Activated naive CD4-positive, alpha-beta T cell treated with Interleukin-2 at 50 U/mL for 16 hours (primary cell): ENCODE measurements around the gene SLC6A13.

Experiments
- DNase-seq: peaks from one replicate; pipeline ENCODE4 v3.0.0-alpha.2; 2020

SLC6A13 gene

GRCh38 chr12:213527-213932 lies 49.1 kb downstream of the SLC6A13 start:
- DNase-seq = no peak

DNA sequence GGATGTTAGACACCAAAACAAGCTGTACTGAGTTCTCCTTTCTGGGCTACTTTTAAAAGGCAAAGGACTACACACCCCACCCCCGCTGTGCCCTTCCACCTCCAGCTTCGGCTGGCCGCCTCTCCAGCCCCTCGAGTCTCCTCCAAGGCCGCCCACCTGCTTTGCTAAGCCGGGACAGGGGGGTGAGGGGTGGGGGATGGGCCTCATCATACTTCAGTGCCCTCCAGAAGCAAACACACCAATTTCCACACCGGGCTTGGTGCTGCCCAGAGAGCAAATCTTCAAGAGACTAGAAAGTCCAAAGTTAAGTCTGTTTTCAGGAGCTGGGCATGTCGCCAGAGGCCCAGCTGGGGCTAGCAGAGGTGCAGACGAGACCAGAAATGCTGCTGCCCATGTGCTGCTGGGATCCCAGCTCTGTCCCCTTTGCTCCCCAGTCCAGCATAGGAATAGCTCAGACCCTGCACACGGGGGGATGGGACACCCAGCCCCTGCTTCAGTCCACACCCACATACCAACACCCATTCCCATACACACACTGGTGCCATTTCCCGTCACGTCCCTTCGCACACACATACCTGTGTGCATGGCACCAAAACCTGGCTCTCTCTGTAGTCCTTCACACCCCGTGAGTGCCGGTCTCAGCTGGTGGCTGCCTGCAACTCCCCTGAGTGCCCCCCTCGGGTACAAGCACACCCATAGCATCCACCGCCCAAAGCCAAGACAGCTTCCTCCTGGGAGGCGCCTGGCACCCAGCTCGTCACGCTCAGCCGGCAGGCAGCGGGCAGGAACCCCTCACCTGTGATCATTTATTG lies 49.7 kb downstream of the SLC6A13 start:
- no peak for DNase-seq

DNA sequence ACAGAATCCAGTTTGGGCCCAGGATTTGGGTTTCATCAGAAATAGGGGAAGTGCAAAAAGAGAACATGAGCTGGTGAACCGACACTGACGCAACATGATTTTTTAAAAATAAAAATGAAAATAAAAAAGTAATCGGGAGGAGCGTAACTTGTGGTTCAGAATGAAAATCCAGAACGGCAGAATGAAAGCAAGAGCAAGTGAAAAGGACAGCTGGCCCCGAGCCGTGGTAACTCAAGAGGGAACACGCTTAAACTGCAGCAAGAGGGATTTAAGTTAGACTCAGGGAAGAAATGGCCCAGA lies 50.3 kb downstream of the SLC6A13 start:
- DNase-seq = no peak

GRCh38 chr12:211639-212414 lies 50.8 kb downstream of the SLC6A13 start:
- DNase-seq = no peak

- DNase-seq = no peak
Observed at GRCh38 chr12:211142-211465, 51.5 kb downstream of the SLC6A13 start.

DNA sequence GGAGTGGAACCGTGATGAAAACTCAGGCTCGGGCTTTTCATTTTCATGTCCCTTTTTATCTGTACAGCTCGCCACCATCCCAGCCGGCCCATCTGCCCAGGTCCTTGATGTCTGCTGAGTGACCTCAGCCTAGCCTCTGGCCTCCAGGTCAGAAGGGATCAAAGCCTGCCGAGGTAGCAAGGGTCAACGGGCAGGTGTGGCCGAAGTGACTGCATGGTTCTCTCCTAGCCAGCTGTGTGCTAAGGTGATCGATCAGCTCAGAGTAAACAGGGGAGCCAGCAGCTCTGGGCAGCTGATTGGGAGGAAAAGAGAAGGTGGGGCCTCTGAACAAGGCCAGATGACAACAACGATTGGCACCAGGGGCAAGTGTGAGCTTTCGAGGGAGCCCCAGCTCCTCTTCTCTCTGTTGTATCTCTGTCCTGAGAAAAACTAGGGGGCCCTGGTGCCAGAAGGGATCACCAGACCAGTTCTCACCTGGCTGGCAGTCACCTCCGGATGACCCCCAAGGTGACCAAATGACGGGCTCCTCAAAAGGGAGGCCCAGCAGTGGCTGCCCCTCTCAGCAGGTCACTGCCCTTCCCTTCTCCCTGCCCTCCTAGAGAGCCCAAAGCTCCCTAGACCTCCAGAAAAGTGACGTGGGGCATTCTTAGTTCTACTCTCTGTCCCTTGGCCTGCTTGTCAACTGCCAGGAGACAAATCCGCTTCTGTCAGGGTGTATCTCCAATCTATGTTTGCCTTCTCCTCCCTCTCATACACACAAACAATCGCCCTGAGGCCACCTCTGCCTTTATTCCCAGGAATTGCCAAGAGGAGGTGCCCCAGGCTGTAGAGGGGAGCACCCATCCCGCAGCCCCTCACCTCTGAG lies 52.1 kb downstream of the SLC6A13 start:
- no peak for DNase-seq

DNA sequence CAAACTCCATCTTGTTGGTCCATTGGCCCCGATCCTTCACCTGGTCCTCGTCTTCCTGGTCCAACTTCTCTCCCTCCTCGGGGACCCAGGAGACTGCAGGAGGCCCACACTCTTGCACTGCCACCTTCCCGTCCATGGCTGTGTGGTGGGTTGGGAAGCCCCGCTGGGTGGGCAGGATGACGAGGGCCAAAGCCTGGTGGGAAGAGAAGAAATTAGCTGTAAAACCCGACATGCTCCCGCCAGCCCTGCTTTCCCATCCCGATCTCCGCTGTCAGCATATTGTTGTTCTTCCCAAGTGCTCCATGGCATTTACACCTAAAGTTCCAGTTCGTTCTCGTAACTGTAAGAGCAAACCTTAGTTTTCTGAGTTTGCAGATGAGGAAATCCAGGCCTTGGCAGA lies 52.8 kb downstream of the SLC6A13 start:
- no peak for DNase-seq

GRCh38 chr12:209246-209645 lies 53.4 kb downstream of the SLC6A13 start:
- no peak for DNase-seq

DNA sequence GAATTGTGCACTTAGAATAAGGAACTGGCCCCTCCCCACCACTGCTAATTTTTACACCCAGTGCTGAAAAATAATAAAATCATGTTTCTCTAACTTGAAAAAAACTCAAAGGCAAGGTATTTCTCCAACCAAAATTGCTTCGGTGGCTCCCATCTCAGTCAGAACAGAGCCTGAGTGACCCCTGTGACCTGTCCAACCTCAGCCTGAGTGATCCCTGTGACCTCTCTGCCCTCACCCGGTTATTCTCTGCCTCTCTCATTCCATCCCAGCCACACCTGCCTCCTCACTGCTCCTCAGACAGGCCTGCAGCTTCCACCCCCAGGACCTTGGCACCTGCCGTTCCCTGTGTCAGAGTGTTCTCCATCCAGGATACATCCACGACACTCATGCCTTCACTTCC lies 53.8 kb downstream of the SLC6A13 start:
- DNase-seq = no peak

DNA sequence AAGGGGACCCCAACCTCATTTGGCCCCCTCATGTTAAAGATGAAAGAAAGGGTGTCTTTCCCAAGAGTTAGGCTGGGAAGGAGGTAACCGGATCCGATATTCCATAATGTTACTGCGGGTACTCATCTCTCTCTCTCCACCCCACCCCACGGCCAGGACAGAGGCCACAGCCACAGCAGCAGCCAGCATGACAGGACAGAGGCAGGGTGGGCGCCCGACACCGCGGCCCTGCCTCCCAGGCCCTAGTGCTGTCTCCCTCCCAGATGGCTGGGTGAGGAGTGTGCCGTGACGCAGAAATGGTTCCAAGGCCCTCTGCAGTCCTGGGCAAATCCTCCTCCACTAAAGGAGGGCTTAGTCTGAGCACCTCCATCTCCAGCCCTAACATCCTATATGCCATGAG lies 54.8 kb downstream of the SLC6A13 start:
- no peak for DNase-seq

- DNase-seq = no peak
Observed at GRCh38 chr12:206746-207440, 55.7 kb downstream of the SLC6A13 start.

DNA sequence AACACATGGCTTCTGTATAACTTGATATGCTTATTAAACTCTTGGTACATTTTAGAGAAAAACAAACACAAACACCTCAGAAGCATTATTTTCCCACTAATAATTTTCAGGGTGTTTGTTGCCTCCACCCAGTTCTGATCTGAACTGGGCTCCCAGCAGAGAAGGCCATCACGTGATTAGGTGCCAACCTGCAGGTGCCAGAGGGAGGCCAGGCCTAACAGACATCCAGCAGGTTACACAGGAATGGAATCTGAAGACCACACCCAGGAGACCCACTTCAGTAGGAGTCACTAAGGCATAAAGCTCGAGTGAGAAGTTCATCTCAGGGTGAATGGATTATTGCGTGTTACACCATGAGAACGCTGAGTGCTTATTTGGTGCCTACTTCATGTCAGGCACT lies 57.6 kb downstream of the SLC6A13 start:
- no peak for DNase-seq

DNA sequence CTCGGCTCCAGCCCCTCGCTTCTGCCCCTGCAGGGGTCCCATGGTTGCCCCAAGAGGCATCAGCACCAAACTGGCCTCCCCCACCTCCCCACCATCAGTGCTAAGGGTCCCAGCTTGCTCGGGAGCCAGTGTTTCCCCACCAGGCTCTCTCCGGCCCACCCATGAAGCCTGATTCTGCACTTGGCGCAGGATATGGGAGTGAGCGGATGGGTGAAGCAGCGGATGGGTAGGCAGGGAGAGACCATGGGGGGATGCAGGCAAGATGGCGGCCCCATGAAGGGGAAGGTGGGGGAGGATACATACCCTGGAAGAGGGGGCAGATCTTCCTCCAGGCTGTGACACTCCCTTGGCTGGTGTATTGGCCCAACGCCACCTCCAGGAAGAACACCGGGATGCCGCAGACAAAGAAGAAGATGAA lies 58.4 kb downstream of the SLC6A13 start:
- DNase-seq = no peak

- no peak for DNase-seq
Observed at GRCh38 chr12:203462-204260, 59.0 kb downstream of the SLC6A13 start.

DNA sequence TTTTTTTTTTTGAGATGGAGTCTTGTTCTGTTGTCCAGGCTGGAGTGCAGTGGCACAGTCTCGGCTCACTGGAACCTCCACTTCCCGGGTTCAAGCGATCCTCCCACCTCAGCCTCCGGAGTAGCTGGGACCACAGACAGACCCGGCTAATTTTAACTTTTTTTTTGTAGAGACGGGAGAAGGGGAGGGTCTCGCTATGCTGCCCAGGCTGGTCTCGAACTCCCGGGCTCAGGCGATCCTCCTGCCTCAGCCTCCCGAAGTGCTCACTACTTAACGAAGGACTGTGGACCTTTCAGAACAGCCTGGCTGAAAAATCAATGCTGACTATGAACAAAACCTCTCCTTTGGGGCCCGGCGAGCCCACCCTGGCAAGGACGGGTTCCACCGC lies 59.6 kb downstream of the SLC6A13 start:
- DNase-seq = no peak

GRCh38 chr12:202081-202731 lies 60.4 kb downstream of the SLC6A13 start:
- DNase-seq = no peak

- no peak for DNase-seq
Observed at GRCh38 chr12:201361-201760, 61.3 kb downstream of the SLC6A13 start.

GRCh38 chr12:198705-199104 lies 63.9 kb downstream of the SLC6A13 start:
- no peak for DNase-seq

DNA sequence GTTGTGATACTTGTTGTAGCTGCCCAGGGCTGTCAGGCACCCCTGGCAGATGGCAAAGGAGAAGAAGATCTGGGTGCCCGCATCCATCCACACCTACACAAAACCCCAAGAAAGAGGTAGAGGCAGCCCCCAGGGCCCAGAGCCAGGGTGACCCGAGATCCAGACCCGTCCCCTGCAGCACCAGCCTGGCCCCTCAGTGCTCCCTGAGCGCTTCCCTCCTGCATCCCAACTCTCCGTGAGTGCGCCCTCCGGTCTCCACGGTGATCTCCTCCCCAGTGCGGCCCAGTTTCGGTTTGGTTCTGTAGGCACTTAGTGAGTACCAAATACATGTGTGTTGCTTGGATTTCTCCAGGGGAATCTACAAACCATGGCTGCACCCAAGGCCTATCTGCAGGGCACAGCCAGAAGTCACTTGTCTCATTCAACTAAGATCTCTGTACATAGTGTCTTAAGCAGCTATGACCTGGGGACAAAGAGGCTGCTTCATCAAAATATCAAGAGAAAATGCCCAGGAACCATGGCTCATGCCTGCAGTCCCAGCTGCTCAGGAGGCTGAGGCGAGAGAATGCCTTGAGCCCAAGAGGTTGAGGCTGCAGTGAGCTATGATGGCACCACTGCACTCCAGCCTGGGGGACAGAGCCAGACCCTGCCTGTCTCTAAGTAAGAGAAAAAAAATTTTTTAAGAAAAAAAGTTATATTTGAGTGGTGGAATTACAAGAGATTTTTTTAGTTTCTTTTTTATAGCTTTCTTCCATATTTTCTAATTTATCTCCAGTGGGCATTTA lies 64.5 kb downstream of the SLC6A13 start:
- no peak for DNase-seq

GRCh38 chr12:197347-197746 lies 65.3 kb downstream of the SLC6A13 start:
- DNase-seq = no peak

GRCh38 chr12:196436-196835 lies 66.2 kb downstream of the SLC6A13 start:
- no peak for DNase-seq
